Bronchial epithelial cell (primary cell): ENCODE measurements around the gene SLC12A7. TPM values are rescaled to one million over a fixed set of nuclear protein-coding genes. Genes with fewer than 3 reads are reported as not detected.

ENCODE experiments used
- DNase-seq: peaks from one replicate; pipeline ENCODE4 v3.0.0-alpha.2; 2010; ENCODE audit warnings: low read depth
- FAIRE-seq: peaks from 2 replicates; lab custom pipeline; 2011; peaks lifted over from hg19 to GRCh38; lab: Jason Lieb, UNC
- H3K27me3 ChIP-seq: 2 replicates; pipeline ENCODE4 v1.5.1; 2011; ENCODE audit warnings: low read length; ENCODE audit not compliant: control insufficient read depth, insufficient read depth
- H3K36me3 ChIP-seq: 2 replicates; pipeline ENCODE4 v1.5.1; 2011; ENCODE audit warnings: low read length; ENCODE audit not compliant: control insufficient read depth, insufficient read depth
- H3K4me3 ChIP-seq: 2 replicates; pipeline ENCODE4 v1.5.1; 2011; ENCODE audit warnings: mild to moderate bottlenecking, low read depth, low read length, control low read depth
- total RNA-seq: library from RNA; depleted of rRNA; stranded (reverse); fragments of >200 nt; gene quantifications from 2 replicates; pipeline ENCODE4 v1.2.1, GENCODE V29; 2014
- TF ChIP-seq, protein P1 (sequence below): IDR thresholded peaks from 2 replicates; pipeline ENCODE4 v1.5.1; 2011; ENCODE audit warnings: mild to moderate bottlenecking, moderate library complexity, low read length, control low read depth, inconsistent platforms; ENCODE audit not compliant: insufficient read depth, severe bottlenecking

SLC12A7 gene
- total RNA-seq, 1 donor from 2014 or later, result 10.3 TPM

DNA sequence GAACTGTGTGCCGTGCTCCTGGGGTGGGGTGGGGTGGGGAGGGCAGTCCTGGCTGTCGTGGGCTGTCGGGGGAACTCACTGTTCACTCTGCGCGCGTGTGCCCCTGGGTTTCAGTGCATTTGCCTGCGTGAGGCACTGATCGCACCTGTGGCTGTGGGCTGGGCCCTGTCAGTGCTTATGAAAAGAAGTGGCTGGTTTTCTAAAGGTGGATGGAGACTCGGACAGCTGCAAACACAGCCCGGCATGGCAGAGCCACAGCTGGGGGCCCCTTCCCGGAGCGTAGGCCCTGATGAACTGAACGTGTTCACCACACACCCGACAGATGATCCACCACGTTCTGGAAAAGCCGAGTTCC lies 60.5 kb downstream of the SLC12A7 start:
- Histone ChIP-seq H3K4me3 (no peak overlapping the region), H3K27me3 (no peaks in the 10 kb centered on the region), H3K36me3 (no peaks in the 10 kb centered on the region)
- FAIRE-seq (no peak), DNase-seq (no peak)
- TF ChIP-seq, protein P1, sequence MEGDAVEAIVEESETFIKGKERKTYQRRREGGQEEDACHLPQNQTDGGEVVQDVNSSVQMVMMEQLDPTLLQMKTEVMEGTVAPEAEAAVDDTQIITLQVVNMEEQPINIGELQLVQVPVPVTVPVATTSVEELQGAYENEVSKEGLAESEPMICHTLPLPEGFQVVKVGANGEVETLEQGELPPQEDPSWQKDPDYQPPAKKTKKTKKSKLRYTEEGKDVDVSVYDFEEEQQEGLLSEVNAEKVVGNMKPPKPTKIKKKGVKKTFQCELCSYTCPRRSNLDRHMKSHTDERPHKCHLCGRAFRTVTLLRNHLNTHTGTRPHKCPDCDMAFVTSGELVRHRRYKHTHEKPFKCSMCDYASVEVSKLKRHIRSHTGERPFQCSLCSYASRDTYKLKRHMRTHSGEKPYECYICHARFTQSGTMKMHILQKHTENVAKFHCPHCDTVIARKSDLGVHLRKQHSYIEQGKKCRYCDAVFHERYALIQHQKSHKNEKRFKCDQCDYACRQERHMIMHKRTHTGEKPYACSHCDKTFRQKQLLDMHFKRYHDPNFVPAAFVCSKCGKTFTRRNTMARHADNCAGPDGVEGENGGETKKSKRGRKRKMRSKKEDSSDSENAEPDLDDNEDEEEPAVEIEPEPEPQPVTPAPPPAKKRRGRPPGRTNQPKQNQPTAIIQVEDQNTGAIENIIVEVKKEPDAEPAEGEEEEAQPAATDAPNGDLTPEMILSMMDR, result no peak

DNA sequence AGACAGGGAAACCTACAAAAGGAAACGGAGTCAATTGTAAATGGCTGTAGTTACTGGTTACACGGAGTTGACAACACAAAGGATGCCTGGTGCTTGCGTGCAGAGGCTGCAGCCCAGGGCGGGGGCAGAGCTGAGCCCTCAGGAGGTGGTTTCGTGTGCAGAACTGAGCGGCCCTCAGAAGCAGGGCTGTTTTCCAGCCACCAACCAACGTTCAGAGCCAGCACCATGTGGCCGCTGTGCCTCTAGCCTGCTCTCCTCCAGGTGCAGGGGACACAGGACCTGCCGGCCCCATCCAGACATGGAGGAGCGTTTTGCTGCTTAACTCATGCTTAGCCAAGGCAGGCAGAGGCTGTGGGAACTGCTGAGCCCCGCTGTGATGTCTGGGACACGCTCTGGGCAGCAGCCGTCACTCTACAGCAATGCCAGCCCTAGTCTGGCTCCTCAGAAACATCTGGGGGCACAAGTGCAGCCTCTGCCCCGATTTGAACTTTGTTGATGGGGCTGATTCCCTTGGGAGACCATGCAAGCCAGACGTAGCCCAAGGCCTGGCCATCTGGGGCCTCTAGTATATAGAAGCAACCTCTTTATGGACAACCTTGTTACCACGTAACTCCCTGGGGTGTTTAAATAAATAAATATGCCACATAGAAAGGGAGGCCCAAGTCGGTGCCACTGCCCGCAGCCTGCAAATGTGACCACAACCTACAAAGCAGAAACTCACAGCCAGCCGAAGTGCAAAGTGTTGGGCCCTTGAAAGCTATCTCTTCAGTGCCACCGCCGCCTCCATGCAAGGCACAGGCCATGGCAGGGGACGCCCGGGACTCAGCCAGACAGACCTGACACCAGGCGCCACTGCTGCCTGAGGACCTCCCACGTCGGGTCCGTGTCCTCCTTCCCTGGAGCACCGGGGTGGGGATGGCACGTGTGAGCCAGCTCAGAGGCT lies 61.2 kb downstream of the SLC12A7 start:
- Histone ChIP-seq H3K36me3 (no peaks in the 10 kb centered on the region), H3K27me3 (no peaks in the 10 kb centered on the region), H3K4me3 (no peak overlapping the region)
- TF ChIP-seq, protein P1, result no peak
- DNase-seq (no peak), FAIRE-seq (no peak)

DNA sequence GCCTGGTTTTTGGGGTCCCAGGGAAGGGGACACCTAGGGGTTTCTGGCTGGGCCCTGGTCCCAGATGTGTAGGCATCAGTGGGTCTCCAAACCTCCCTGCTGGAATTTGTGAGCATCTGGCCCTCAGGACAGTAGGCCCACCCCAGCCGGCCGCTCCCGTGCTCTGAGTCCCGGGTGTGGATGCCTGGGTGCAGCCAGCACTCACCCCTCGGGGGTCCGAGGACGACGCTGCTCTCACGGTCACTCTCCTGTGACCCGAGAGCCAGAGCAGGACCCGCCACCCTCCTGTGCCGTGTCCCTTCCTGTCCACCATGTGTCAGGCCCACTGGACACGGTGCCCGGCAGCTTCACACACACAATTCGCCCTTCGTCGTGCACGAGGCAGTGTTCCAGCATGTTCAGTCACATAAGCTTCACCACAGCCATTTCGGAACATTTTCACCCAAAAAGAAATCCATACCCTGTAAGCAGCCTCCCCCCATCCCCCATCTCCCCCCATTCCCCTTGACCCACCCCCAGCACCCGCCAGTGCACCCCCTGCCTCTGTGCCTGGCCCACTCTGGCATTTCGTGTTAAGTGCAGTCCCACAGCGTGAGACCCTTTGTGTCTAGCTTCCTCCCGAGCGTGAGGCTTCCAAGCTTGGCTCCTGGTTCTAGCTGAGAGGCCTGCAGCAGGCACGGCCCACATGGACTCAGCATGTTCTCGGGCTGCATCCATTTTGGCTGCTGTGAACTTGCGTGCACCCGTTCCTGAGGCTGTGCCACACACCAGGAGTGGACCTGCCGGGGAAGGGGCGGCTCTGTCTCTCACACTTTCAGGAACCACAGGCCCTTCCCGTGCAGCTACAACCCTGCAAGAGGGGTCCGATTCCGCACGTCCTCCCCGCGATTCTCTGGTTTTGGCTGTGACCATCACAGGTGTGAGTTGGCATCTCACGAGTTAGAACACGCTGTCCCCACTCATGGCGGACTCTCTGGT lies 62.7 kb downstream of the SLC12A7 start:
- TF ChIP-seq, protein P1, result no peak
- Histone ChIP-seq H3K36me3 (no peaks in the 10 kb centered on the region), H3K27me3 (no peaks in the 10 kb centered on the region), H3K4me3 (no peak overlapping the region)
- no peak for DNase-seq
- no peak for FAIRE-seq

DNA sequence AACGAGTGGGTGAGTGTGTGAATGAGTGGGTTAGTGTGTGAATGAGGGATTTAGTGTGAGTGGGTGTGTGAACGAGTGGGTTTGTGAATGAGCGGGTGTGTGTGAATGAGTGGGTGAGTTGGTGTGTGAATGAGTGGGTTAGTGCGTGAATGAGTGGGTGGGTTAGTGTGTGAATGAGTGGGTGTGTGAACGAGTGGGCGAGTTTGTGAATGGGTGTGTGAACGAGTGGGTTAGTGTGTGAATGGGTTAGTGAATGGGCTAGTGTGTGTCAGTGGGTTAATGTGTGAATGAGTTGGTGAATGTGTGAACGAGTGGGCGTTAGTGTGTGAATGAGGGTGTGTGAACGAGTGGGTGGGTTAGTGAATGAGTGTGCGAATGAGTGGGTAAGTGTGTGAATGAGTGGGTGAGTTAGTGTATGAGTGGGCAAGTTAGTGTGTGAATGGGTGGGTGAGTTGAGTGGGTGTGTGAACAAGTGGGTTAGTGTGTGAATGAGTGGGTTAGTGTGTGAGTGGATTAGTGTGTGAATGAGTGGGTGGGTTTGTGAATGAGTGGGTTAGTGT lies 63.6 kb downstream of the SLC12A7 start:
- no peak overlapping the region for H3K4me3 ChIP-seq
- DNase-seq, result no peak
- no peaks in the 10 kb centered on the region for H3K27me3 ChIP-seq
- H3K36me3 ChIP-seq, result no peaks in the 10 kb centered on the region
- no peak for FAIRE-seq
- TF ChIP-seq, protein P1, result no peak

DNA sequence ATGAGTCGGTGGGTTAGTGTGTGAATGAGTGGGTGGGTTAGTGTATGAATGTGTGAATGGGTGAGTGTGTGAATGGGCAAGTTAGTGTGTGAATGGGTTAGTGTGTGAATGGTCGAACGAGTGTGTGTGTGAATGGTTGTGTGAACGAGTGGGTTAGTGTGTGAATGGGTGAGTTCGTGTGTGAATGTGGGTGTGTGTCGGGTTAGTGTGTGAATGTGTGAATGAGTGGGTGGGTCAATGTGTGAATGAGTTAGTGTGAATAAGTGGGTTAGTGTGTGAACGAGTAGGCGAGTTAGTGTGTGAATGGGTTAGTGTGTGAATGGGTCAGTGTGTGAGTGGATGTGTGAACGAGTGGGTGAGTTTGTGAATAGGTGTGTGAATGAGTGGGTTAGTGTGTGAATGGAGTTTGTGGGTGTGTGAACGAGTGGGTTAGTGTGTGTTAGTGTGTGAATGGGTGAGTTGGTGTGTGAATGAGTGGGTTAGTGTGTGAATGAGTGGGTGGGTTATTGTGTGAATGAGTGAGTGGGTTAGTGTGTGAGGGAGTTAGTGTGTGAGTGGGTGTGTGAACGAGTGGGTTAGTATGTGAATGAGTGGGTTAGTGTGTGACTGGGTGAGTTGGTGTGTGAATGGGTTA lies 64.4 kb downstream of the SLC12A7 start:
- H3K36me3 ChIP-seq, result no peaks in the 10 kb centered on the region
- H3K27me3 ChIP-seq, result no peaks in the 10 kb centered on the region
- TF ChIP-seq, protein P1, result no peak
- no peak overlapping the region for H3K4me3 ChIP-seq
- FAIRE-seq, result peak; percentile 28
- no peak for DNase-seq
